ENCODE measurements around the gene NRAS.
A peak's percentile ranks its signal among the peaks of the same experiment; 100 is the strongest.
"Not testable (repeated sequence)": the region's sequence is repeated elsewhere in the genome, so short reads cannot be mapped to it uniquely, and the experiment has no call there.

The NRAS gene

DNA sequence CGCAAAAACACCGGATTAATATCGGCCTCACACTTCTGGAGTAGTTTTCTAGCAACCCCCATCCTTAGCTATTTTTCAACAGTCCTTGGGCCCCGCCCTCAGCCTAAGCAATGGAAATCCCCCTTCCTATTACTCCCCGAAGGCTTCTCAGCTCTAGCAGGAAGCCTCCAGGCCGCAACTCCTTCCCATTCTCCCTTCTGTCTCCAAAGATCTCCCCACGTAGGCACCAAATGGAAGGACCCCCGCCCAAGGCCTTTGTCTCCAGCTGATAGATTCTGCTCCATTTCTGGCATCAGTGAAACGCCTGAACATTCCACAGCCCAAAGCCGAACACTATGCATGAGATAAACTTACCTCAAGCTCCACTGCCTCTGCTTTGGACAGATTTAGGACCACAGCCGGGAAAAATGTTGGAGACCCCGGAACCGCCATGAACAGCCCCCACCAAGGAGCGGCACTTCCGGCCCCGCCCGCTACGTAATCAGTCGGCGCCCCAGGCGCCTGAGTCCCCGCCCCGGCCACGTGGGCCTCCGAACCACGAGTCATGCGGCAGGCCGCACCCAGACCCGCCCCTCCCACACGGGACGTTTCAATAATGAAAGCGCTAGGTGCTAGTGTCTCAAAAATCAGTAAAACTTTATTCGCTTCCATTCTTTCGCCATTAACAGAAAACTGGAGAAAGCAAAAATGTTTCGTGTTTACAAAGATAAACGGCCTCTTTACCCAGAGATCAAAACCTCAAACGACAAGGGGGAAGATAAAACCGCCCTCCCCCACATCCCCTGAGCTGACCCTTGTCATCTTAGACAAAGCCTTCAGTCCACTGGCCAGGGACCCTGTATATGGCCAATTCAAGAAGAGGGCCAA lies at the start of gene NRAS:
TSS of gene NRAS (minus strand) at position 468 of the 867 bp plus-strand sequence. CDS start 611 bp downstream, outside the sequence.
- DNase-seq = peak; percentile 98

DNA sequence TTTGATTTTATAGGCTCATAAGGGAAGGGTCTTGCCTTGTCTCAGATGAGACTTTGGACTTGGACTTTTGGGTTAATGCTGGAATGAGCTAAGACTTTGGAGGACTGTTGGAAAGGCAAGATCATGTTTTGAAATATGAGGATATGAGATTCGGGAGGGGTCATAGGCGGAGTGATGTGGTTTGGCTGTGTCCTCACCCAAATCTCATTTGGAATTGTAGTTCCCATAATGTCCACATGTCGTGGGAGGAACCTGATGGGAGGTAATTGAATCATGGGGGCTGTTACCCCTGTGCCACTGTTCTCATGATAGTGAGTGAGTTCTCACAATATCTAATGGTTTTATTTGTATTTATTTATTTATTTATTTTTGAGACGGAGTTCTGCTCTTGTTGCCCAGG lies 48.1 kb upstream of the NRAS start:
- DNase-seq = no peak

DNA sequence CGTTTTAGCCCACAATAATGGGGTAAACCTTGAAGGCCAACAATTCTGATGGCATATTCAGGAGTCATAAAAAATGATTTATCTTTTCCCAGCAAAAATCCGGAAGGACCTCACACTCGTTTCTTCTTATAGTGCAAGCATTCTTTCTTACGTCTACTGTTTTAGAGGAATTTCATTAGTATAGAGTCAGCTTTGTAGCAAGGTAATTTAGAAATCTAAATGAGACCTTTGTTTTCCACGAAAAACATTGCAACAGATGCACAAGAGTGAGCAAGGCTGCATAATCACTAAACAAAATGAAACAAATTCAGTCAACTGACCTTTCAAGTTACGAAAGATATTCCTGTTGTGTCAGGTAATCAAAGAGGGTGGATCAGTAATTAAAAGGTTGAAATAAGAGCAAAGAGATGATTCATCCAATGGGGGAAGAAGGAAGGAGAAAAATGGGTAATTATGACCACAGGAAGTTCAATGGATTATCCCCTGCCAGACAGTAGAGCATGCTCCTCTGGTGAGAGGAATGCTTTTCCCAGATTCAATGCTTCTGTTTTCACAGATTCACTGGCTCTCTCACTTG lies 41.8 kb upstream of the NRAS start:
- DNase-seq = no peak

DNA sequence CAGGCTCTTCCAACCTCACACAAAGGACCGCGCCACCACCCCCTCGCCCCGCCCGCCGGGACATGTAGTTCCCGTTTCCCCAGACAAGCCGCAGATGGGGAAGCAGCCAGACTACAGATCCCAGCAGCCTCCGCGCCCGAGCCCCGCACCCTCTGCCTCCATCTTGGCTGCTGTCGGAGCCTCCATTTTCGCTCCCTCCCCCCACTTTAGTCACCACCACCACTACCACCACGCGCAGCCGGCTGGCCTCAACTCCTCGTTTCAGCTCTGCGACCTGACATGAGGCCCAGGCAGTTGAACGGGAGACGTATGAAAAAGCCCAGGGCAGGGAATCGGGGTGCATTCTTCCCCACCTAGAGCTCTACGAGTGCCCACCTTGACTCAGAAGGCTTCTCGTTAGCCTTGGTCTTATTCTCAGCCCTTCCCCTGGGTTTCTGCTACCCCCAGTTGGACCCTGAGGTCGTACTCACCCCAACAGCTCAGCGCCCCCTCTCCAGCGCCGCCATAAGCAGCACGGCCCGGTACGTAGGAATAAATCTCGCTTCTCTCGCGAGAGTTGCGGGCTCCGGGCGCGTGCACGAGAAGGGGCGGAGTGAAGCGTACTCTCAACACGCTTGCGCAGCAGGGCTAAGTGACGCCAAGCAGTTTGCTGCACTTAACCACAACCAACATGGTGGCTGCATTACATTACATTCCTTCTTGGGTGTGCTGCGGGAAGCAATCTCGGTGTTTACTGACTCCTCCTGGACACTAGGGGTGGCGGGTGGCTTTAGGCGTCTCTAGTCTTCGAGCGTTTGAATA lies 41.1 kb upstream of the NRAS start, which contains the start of gene CSDE1:
TSS of gene CSDE1 (minus strand) at position 530 of the 801 bp plus-strand sequence. CDS start 18,094 bp downstream, outside the sequence.
- DNase-seq = peak; percentile 97

DNA sequence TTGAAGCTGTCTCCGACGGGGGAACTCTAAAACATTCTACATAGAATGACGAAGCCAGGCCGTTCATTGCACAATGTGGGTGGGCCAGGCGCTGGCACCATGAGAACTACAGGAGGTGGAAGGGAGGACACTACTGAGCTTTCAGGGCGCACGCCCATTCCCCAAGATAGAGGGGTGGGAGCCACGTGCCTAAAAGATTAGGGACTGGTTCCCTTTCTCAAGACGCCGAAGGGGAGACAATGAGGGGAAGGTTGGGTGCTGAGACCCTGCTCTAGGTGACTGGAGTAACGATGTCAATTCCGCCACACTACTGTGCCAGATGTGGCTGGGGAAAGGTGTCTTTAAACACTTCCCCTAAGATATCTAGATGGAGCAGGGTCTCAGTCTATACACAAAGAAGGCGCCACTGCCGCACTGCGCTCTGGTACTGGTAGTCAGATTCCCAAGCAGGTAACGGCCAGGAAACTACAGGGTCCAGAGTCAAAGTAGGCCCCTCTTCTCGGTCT lies 40.4 kb upstream of the NRAS start:
- DNase-seq = no peak

DNA sequence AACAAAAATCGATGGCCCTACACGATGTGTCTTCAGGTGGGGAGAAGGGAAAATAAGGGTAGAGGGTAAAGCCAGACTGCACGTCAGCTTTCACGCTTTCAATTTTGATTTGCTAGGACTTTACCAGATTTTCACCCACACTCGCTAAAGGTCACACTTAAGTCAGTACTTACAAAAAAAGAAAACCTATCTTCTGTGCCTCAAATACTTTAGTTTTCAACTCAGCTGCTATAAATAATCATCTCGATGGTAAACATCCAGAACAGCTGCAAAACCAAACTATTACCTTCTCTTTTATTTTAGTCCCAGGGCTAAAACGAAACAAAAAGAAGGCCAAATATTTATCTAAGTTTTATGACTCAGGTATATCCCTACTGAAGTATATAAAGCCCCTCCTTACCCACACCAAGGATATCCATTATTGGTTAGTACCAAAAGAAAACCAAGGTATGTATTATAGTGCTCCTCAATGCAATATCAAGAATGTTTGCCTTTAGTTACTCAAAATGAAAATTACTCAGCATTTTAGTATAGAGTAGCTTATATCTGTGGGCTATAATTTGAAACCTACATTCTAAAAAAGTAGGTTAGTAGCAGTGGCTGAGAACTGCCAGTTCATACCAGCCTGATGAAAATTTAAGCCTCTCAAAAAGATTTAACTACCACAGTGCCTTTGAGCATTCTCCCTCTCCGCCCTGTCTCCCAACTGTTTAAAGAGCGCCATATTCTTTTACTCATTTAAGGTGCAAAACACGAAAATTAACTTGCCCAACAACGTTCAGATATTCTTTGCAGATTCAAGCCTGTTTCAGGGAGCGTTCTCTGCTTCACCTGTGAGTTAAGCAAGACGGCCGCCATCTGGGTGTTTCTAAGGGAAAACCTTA lies 39.7 kb upstream of the NRAS start:
- DNase-seq = no peak

DNA sequence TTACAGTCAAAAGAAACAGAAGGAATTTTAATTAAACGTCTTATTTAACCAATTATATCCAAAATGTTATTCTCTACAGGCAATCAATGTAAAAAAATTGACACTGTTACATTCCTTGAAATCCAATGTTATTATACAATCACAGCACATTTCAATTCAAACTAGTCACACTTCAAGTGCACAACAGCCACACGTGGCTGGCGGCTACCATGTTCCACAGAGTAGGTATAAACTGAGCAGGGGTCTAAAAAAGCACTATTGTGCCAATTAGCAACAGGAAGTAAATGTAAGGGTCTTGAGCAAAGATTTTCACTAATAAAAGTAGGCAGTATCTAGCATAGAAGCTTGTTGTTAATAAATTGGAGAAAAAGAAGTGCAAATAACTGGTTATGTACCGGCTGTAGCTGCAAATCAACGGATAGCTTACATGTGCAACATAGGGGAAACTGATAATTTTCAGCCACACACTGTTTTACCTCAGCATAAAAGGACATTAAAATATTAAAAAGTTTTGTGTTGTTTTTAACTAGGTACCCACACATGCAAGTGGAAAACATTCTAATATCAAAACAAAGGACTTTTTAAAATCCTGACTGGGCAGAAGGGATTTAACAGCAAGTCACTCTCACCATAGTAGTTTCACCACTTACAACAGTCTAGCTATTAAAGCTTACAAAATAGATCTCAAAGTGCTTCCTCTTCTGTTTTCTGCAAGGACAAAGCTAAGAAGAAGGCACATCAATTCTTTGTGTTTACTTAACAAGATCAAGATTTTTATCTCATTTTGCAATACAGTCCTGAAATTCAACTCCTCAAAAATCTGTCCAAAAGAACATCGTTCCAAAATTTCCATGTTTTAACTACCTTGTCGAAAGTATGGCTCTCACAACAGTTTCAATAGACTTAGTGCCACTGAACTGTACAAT lies 38.7 kb upstream of the NRAS start:
- DNase-seq = no peak

DNA sequence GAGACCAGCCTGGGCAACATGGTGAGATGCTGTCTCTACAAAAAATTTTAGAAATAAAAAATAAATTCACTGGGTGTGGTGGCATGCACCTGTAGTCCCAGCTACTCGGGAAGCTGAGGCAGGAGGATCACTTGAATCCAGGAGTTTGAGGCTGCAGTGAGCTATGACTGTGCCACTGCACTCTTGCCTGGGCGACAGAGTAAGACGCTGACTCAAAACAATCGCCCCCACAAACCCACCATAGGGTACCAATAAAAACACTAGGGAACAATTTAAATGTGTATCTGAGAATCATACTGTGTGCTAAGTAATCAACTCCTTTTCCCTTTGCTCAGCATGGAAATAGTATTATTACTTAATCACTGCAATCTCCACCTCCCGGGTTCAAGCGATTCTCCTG lies 37.1 kb upstream of the NRAS start:
- not testable (repeated sequence) for DNase-seq

DNA sequence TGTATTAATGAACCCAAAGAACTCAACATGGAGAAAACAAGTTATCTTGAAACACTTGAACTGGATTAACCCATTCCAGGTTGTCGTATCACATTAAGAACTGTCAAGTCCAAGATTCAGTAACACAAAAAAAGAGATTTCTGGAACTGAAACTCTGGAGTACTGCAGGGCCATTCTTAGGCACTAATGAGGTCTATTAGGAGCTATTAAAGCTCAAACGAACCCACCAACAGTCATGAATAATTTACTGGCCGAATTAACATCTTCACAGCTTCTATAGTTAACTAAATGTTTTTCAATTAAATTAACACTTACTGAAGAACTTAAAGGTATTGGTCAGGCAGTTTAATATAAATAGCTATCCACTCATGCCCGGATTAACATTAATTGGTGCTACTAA lies 36.6 kb upstream of the NRAS start:
- no peak for DNase-seq

DNA sequence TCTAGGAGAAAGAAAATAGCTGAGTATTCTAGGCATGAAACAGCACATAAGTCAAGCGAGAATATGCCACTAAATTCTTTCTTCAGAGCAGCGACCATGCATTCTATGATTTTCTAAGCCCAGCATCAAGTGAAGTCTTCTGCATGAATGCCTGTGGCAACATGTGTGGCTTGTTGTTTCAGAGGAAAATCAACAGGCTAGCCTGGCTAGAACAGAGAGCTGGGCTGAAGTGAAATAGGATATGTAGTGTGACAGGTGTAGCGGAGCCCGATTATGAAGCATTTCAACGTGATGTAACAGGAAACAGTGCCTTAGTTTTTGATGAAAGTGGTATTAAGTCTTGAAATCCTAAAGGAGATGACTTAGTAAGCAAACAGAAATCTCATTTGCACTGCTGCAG lies 34.2 kb upstream of the NRAS start:
- no peak for DNase-seq

DNA sequence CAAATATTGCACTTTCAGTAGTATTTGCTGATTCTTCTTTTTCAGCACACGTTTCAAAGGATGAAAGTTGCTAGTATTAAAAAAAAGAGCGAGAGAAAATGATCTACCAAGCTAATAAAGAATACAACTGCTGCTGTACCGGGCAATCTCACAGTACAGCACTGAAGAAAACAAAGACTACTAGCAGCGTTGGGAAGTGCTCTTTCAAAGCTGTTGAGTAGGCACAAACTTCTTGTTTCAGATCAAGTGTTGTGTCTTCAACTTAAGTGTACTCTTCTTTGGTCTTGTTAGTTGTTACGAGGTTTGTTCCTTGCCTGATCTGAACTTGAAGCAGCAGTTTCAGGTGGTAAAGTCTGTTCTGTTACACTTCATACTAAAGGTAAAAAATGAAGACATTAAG lies 33.3 kb upstream of the NRAS start:
- no peak for DNase-seq

DNA sequence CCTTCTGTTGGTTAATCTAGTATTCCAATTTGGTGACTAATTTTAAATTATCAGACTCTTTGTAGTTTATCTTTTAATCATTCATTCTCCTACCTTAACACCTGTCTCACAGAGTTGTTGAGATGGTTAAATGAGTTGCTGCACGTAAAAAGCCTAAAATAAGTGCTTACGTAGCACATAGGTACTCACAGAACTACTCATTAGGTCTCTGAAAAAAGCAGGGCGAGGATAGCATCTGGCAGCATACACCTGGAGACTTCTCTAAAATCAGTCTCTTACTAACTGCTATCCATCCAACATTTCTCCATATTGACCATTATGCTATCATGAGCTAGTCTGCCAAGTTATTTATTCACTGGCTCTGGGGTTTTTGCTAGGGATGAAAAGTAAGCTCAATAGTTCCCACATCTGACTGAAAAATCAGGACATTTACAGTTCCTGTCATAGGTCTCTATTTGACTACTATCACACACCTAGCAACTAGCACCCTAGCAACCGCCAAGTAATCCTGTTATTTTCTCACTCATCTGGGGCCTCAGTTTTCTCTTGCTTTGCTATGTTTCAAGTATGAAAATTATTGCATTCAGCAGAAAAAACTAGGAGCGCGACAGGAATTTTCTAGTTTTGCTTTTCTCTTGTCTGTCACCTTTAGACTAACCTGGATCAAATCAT lies 30.0 kb upstream of the NRAS start:
- DNase-seq = no peak

DNA sequence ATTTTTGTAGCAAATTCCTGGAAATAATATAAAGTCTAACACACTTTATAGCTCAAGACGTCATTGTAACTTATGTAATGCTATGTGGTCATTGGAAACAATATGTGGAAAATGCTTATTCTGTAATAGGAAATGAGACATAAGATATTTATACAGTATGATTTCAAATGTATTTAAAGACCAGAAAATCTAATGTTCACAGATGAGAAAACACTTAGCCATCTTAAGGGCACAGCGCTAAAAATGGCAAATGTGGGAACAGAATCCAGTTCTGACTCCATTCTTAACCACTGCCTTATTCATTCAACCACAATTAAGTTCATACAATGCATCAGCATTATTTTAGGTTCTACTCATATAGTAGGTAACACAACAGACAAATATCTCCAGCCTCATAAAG lies 28.7 kb upstream of the NRAS start:
- no peak for DNase-seq

DNA sequence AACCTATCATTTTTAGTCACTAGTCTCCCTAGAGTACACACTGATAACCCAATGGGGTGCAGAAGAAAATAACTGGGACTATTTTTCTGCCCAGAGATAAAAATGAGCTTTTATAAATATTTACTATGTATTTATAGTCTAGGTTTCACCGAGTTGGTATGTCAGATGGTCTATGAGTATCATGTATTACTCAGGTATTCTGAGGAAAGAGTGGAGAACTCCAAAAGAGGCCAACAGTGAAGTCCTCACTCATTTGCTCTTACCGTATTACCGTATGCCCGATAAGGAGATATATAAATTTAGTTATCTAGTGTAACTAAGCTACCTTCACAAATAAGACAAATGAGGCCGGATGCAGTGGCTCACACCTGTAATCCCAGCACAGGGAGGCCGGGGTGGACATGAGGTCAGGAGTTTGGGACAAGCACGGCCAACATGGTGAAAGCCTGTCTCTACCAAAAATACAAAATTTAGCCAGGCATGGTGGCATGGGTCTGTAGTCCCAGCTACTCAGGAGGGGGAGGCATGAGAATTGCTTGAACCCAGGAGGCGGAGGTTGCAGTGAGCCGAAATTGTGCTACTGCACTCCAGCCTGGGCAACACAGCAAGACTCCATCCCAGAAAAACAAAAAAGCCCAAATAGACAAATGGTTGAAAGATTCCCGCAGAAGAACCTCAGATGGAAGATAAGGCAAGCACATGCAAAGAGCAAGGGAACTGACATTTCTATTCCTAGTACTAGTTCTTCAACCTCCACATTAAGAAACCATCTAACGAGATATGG lies 25.6 kb upstream of the NRAS start:
- no peak for DNase-seq

DNA sequence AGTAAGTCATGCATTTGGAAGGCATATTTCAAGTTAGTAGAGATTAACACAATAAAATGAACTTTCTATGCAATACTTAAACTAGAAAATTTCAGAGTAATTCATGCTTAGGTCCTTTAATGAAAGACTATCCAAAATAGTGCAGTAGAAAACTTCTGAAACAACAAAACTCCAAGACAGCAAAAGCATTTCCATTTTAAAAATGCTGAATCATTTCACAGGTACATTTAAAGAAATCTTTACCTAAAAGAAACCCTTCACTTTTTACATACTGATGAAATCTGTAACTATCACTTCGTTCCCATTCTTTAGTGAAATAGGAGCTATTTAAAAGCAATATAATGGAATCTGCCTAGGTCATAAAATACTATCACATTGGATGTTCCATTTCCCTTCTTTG lies 23.8 kb upstream of the NRAS start:
- DNase-seq = no peak

DNA sequence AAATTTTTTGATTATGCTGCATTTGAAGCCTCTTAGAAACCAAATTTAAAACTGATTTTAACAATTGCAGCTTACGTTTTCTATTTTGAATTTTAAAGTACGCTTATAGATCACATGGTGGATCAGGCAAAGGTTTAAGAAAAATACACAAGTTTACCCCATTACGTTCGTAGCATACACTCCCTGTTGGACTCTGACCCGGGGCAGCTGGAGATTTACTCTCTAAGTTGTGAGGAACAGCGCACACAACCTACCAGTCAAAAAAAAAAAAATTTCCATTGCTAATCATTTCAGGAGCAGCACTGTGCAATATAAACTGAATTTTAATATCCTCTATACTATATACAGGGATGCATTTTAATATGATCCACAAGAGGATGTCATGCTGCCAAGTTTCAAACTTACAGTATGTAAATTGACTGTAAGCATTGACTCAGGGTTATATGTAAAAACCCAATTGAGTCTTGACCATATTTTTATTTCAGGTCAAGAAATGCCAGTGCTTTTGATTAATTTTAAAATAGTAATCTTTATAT lies 20.8 kb upstream of the NRAS start:
- no peak for DNase-seq

DNA sequence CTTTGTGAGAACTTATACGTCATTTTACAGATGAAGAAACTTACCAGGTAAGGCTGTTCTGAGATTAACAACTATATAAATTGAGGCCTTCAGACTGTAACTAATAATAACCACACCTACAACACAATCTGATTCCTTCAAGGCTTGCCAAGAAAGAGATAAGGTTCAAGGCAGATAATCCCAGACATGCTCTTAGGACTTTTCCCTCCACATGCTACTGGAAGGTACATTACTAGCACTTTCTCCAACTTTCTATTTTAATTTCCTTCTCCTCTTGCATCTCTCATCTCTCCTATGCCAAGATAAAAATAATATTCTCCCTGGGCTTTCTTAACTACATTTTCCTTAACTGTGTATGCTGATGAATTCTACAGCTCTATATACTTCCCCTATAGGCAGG lies 18.9 kb upstream of the NRAS start:
- DNase-seq = no peak

DNA sequence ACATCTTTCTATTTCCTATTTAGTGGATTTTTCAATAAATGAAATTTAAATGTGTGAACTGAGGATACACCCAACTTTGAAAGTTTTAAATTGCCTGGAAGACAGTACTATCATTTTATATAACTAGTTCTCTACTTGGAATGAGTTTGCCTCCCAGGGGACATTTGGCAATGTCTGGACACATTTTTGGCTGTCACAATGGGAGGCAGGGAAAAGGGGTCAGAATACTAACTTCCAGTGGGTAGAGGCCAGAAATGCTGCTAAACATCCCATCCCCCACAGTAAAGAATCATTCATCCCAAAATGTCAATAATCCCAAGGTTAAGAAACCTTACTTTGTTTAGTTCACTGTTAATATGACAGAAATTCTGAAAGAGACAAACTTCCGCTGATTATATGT lies 13.2 kb upstream of the NRAS start:
- DNase-seq = no peak

DNA sequence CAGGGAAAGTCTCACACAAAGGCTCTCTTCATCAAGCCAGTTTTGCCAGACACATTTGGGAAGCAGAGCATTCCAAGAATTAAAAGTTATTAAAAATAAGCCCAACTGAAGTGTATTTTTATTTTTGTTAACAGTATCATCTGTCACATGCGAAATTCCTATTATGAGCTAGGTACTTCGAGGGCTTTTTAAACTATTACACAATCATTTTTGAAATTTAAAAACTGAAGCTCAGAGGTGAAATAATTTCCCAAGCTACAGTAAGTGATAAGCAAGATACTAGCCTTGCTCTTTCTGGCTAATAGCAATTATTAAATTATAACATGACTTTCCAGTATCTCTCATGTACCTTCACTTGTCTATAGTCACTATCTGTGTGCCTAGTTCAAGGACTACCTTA lies 12.0 kb upstream of the NRAS start:
- DNase-seq = no peak

DNA sequence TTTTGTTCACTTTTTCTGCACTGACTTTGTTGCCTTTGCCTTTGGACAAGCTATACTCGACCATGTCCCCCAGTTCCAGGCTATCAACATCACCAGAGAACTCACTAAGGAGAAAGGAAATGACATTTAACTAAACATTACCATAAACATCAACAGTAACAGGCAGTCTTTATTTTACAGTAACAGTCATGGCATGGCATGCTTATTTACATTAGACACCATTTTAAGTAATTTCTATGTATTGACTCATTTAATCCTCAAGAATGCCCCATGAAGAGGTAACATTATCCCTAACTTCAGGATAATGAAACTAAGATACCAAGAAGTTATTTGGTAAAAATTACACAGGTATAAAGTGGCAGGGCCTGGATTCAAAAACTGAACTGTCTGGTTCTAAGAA lies 8.7 kb upstream of the NRAS start:
- DNase-seq = no peak
